ENCODE data around the gene FGF9.

Gene FGF9

DNA sequence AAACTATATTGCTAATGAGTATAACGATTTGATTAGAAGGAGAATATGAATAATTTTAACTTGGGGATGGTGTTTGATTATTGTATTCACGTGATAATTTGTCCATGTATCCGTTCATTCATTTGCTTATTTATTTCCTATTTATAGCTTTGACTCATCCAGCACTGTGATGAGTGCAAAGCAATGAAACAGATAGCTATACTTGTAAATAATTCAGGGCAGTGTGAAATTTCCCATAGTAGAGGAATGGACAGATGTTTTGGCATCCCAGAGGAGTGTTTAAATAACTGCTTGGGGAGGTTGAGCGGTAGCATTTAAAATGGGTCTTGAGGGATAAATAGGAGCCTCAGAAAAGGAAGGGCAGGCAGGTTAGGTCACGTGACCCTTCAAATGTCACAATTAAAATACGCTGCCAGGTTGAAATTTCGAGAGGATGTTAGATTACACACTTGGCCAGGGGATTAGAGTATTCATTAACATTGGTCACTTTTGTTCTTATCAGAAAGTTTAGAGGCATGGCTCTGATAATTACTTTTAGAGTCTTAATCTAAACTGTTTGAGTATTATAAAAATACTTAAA lies 14.7 kb downstream of the FGF9 start:
- intact Hi-C loops (cut with micrococcal nuclease): no loop called here
- H3K9me3 Mint-ChIP-seq: no peaks in the 10 kb centered on the region

DNA sequence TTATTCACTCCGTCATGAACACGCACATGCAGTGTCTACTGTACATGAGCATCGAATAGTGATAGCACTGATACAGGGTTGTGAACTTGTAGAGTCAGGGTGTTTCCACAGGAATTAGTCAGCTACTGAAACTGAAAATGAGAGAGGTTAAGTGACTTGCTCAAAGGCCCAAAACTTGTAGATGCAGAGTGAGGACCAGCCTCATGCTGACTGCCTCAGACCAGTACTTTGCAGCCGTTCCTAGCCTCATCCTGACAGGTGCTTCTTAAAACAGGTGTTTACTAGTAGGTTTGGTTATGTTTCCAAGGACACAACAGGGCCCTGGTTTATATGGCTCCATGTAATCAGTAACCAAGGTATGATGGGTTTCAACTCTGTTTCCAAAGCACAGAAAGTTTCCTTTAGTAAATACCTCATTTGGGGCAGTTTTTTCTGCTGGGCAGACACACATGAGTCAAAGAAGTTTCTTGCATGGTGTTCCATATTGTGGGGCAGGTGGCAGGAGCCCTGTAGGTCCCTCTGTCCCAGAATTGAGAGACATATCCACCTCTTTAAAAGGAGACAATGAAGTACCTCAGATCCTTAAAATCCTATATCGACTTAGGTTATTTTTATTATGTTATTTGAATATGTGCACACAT lies 16.0 kb downstream of the FGF9 start:
- intact Hi-C loops (cut with micrococcal nuclease): no loop called here
- H3K4me3 Mint-ChIP-seq: no peak overlapping the region
- peaks cover 24% of the 10 kb centered on the region for H3K27me3 Mint-ChIP-seq
- no peaks in the 10 kb centered on the region for H3K36me3 Mint-ChIP-seq (ENCODE audit: low read depth)
- no peaks in the 10 kb centered on the region for H3K9me3 Mint-ChIP-seq
- no peaks in the 10 kb centered on the region for H3K4me1 Mint-ChIP-seq (ENCODE audit: low read depth)
- no peak overlapping the region for H3K27ac Mint-ChIP-seq

More for the DNA sequence above, 14.7 kb downstream of the FGF9 start:
- no peak overlapping the region for H3K27ac Mint-ChIP-seq
- H3K4me1 Mint-ChIP-seq (ENCODE audit: low read depth): no peaks in the 10 kb centered on the region
- peaks cover 25% of the 10 kb centered on the region for H3K27me3 Mint-ChIP-seq
- H3K36me3 Mint-ChIP-seq (ENCODE audit: low read depth): no peaks in the 10 kb centered on the region
- H3K4me3 Mint-ChIP-seq: no peak overlapping the region

DNA sequence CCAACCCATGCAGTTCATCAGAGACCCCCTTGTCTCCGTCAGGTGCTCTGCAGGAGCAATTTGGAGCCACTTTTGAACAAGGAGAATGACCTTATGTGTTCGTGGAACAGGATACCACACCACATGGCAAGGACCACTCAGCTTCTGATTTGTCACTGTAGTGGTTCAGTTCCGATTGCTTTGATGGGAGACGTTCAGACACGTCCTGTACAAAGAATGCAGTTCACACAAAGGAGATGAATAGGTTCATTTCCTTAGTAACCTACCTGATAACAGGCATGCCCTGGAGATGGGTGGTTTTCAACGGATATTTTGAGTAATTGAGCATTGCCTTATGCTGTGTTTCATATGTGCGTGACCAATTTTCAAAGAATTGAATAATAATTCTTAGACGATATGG lies 17.2 kb downstream of the FGF9 start:
- intact Hi-C loops (cut with micrococcal nuclease): no loop called here
- no peaks in the 10 kb centered on the region for H3K36me3 Mint-ChIP-seq (ENCODE audit: low read depth)
- H3K9me3 Mint-ChIP-seq: no peaks in the 10 kb centered on the region

DNA sequence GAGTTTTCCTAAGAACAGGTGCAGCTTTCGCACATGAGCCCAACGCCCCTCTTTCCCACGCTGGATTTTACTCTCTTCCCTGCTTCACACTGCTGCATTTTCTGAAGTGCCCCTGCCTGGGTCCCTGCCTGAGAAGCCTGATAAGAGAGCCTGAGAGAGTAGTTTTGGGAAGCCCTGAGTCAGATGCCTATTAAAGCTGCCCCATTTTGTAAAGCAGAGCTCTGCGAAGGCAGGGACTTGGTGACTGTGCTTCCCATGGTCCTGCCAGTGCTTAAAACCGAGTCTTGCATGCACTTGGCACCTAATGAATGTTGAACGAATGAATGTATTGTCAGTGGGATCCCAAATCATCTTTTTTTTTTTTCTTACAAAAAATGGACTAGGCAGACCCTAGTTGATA lies 18.2 kb downstream of the FGF9 start:
- intact Hi-C loops (cut with micrococcal nuclease): no loop called here
- H3K9me3 Mint-ChIP-seq: no peaks in the 10 kb centered on the region

More for the DNA sequence above, 17.2 kb downstream of the FGF9 start:
- H3K27ac Mint-ChIP-seq: no peak overlapping the region
- no peaks in the 10 kb centered on the region for H3K4me1 Mint-ChIP-seq (ENCODE audit: low read depth)
- peaks cover 23% of the 10 kb centered on the region for H3K27me3 Mint-ChIP-seq
- H3K4me3 Mint-ChIP-seq: no peak overlapping the region

DNA sequence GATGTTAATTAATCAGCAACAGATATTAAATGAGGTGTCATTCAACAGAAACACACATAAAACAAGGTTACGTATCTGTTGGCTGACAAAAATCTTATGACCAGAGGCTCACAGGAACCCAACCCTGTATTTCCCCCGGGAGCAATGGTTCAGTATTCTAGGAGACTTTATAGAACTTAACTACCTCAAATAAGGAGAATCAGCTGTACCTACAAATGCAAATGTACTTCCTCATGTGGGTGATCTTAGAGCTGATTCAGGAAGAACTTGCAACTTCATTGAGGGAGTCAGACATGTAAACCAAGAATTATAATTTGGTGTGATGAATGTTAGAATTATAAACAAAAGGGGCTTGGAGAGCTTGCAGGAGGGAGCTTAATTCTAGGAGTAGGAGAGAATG lies 20.1 kb downstream of the FGF9 start:
- Mint-ChIP-seq H3K27me3 (peaks cover 8% of the 10 kb centered on the region), H3K4me1 (ENCODE audit: low read depth) (no peaks in the 10 kb centered on the region), H3K36me3 (ENCODE audit: low read depth) (no peaks in the 10 kb centered on the region), H3K4me3 (no peak overlapping the region), H3K9me3 (no peaks in the 10 kb centered on the region), H3K27ac (no peak overlapping the region)
- intact Hi-C loops (cut with micrococcal nuclease): no loop called here

More for the DNA sequence above, 18.2 kb downstream of the FGF9 start:
- H3K4me3 Mint-ChIP-seq: no peak overlapping the region
- H3K27ac Mint-ChIP-seq: no peak overlapping the region
- no peaks in the 10 kb centered on the region for H3K36me3 Mint-ChIP-seq (ENCODE audit: low read depth)
- H3K27me3 Mint-ChIP-seq: peaks cover 15% of the 10 kb centered on the region
- H3K4me1 Mint-ChIP-seq (ENCODE audit: low read depth): no peaks in the 10 kb centered on the region

DNA sequence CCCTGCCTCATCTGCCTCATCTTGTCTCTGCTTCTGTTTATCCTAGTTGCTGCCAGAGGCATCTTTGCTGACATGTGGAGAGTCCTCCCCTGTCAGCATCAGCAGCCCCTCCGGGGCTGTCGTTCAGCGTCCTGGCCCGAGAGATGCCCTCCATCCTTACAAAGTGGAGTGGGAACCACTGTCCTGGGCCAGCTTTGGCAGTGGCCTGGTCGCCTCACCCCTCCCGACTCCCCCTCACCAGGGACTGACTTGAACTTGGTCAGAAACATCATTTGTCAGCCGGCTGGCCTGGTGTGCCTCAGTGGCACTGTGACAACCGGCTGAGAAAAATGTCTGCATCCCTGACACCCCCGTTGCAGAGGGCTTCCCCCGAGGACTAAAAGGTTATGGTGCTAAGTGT lies 20.6 kb downstream of the FGF9 start:
- peaks cover 8% of the 10 kb centered on the region for H3K27me3 Mint-ChIP-seq
- no peaks in the 10 kb centered on the region for H3K36me3 Mint-ChIP-seq (ENCODE audit: low read depth)
- intact Hi-C loops (cut with micrococcal nuclease): no loop called here
- H3K9me3 Mint-ChIP-seq: no peaks in the 10 kb centered on the region
- no peaks in the 10 kb centered on the region for H3K4me1 Mint-ChIP-seq (ENCODE audit: low read depth)
- no peak overlapping the region for H3K4me3 Mint-ChIP-seq
- H3K27ac Mint-ChIP-seq: no peak overlapping the region

DNA sequence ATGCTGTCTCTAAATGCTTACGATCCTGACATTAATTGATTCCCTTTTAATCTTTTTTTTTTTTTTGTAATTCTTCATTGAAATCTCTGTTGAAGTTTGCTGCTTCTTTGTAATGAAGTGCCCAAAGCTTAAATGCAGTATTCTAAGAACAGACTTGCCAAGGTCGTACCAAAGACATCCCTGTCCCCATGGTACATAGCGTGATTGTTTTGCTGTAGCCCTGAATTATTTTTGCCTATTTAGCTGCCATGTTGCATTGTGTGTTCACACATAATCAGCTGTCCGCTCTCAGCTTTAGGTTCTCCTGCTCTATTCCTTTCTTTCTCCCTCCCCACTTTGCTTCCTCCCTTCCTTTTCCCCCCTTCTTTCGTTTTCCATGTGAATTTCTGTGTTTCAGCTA lies 21.1 kb downstream of the FGF9 start:
- Mint-ChIP-seq H3K36me3 (ENCODE audit: low read depth) (no peaks in the 10 kb centered on the region), H3K4me1 (ENCODE audit: low read depth) (no peaks in the 10 kb centered on the region), H3K27ac (no peak overlapping the region), H3K4me3 (no peak overlapping the region), H3K27me3 (peaks cover 8% of the 10 kb centered on the region), H3K9me3 (no peaks in the 10 kb centered on the region)
- intact Hi-C loops (cut with micrococcal nuclease): no loop called here

DNA sequence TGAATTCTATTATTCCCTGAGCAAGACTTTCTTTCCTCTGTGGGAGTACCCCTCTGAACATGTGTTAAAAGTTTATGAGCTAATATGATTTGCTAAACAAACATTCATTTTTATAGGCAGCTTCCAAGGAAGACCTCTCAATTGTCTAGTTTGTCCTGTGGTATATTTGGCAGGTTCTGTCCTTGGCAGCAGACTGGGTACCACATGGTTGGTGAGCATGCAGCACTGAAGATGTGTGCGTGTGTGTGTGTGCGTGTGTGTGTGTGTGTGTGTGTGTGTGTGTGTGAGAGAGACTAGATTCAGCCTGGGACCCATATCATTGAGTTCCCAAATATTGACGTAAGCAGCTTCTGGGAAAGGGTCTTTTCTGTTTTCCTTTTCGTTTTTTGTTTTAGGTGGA lies 24.0 kb downstream of the FGF9 start:
- no peaks in the 10 kb centered on the region for H3K9me3 Mint-ChIP-seq
- no peak overlapping the region for H3K27ac Mint-ChIP-seq
- H3K4me3 Mint-ChIP-seq: no peak overlapping the region
- no peaks in the 10 kb centered on the region for H3K36me3 Mint-ChIP-seq (ENCODE audit: low read depth)
- H3K27me3 Mint-ChIP-seq: peaks cover 6% of the 10 kb centered on the region
- no peaks in the 10 kb centered on the region for H3K4me1 Mint-ChIP-seq (ENCODE audit: low read depth)
- intact Hi-C loops (cut with micrococcal nuclease): no loop called here

DNA sequence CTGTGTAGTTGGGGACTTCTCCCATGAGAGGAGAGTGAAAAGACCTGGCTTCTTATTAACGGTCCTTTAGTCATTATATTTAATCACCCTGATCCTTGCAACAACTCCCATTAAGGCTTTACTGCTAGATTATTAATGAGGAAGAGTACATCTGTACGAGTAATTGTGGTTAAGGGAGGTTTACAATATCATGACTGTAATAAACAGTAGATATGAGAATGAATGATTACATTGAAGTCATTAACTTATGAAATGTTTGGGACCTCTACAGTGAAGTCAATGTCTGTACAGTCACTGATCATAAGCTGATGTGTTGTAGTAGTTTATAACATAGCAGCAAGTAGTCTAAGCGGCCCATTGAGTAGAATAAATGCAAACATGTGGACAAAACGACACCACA lies 24.7 kb downstream of the FGF9 start:
- Mint-ChIP-seq H3K36me3 (ENCODE audit: low read depth) (no peaks in the 10 kb centered on the region), H3K27me3 (peaks cover 6% of the 10 kb centered on the region), H3K27ac (no peak overlapping the region), H3K4me1 (ENCODE audit: low read depth) (no peaks in the 10 kb centered on the region), H3K4me3 (no peak overlapping the region), H3K9me3 (no peaks in the 10 kb centered on the region)
- intact Hi-C loops (cut with micrococcal nuclease): no loop called here

DNA sequence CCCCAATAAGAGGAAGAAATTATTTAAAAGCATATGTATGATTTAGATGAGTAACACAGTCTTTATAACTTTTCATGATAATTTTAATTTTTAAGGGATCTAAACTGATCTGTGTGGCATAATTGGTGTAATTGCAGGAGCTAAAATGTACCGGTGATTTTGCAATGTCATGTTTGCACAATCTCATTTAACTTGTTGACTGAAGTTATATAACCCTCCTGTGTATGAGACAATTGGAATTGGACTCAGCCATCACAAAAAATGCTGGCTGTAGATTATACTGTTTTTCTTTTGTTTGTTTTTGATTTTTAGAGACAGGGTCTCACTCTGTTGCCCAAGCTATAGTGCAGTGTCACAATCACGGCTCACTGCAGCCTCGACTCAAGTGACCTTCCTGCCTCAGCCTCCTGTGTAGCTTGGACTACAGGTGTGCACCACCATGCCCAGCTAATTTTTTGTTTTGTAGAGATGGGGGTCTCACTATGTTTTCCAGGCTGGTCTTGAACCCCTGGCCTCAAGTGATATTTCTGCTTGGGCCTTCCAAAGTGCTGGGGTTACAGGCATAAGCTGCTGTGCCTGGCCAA lies 26.1 kb downstream of the FGF9 start:
- Mint-ChIP-seq H3K27me3 (peaks cover 3% of the 10 kb centered on the region), H3K27ac (no peak overlapping the region), H3K4me1 (ENCODE audit: low read depth) (no peaks in the 10 kb centered on the region), H3K4me3 (no peak overlapping the region), H3K36me3 (ENCODE audit: low read depth) (no peaks in the 10 kb centered on the region), H3K9me3 (no peaks in the 10 kb centered on the region)
- intact Hi-C loops (cut with micrococcal nuclease): no loop called here

DNA sequence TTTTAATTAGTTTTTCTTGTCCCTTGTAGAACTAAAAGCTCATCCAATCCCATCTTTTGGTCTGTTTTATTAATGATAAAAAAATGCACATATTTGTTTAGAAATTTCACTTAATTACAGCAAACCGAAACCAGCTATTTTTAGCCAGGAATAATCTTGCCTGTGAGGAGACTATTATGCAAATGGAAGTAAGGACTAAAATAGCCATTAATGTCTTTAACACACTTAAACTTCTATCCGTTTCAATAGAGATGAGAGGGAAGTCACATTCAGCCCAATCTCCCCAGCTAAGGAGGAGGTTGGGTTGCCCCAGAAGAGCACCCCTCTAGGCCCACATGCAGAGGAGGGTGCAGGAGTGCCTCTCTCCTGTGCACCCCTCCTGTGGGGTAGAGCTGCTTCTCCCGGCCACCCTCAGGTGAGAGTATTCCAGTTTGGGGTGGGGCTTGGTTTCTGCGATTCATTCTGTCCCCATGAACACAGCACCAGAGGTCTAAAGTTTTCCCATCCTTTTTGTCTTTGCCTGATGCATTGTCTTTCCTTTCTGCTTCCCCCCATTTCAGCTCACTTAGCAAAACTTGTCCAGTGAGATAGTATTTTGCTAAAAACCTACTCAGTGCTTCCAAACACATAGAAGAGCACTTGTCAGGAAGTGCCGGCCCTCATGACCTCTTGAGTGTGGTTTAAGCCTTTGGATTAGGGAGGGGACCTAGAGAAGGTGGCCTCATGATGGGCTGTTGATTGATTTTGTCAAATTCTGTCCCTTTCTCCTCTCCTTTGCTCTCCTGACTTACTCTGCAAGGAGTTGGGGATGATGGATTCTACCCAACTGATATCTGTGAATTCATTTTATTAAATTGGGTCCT lies 28.2 kb downstream of the FGF9 start:
- Mint-ChIP-seq H3K27ac (no peak overlapping the region), H3K4me3 (no peak overlapping the region), H3K36me3 (ENCODE audit: low read depth) (no peaks in the 10 kb centered on the region), H3K27me3 (peaks cover 1% of the 10 kb centered on the region), H3K4me1 (ENCODE audit: low read depth) (no peaks in the 10 kb centered on the region), H3K9me3 (no peaks in the 10 kb centered on the region)
- intact Hi-C loops (cut with micrococcal nuclease): no loop called here

DNA sequence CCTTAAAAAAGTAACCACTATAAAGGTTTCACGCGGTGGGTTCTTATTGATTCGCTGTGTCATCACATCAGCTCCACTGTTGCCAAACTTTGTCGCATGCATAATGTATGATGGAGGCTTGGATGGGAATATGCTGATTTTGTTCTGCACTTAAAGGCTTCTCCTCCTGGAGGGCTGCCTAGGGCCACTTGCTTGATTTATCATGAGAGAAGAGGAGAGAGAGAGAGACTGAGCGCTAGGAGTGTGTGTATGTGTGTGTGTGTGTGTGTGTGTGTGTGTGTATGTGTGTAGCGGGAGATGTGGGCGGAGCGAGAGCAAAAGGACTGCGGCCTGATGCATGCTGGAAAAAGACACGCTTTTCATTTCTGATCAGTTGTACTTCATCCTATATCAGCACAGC lies 30.6 kb downstream of the FGF9 start:
- H3K27ac Mint-ChIP-seq: no peak overlapping the region
- no peaks in the 10 kb centered on the region for H3K4me1 Mint-ChIP-seq (ENCODE audit: low read depth)
- no peak overlapping the region for H3K4me3 Mint-ChIP-seq
- H3K36me3 Mint-ChIP-seq (ENCODE audit: low read depth): no peaks in the 10 kb centered on the region
- H3K27me3 Mint-ChIP-seq: peaks cover 1% of the 10 kb centered on the region
- no peaks in the 10 kb centered on the region for H3K9me3 Mint-ChIP-seq
- intact Hi-C loops (cut with micrococcal nuclease): no loop called here

DNA sequence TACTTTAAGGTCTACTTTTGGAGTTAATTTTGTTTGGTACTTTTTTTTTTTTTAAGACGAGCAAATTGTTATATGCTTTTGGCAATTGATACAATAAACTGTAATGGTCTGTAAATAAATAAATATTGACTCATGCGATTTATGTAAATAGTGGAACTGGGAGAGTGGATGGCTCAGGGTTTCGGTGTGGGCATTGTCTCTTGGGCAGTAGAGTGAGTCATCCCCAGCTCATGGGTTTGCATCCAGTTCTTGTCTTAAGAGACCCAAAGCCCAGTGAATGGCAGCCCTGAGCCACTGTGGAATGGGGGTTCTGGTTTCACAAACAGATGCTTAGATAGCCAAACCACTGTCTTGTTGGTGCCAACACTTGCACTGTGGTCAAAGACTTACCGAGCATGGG lies 33.0 kb downstream of the FGF9 start:
- H3K27me3 Mint-ChIP-seq: peaks cover 1% of the 10 kb centered on the region
- no peak overlapping the region for H3K27ac Mint-ChIP-seq
- no peaks in the 10 kb centered on the region for H3K4me1 Mint-ChIP-seq (ENCODE audit: low read depth)
- no peaks in the 10 kb centered on the region for H3K36me3 Mint-ChIP-seq (ENCODE audit: low read depth)
- intact Hi-C loops (cut with micrococcal nuclease): no loop called here
- H3K4me3 Mint-ChIP-seq: no peak overlapping the region
- H3K9me3 Mint-ChIP-seq: no peaks in the 10 kb centered on the region

DNA sequence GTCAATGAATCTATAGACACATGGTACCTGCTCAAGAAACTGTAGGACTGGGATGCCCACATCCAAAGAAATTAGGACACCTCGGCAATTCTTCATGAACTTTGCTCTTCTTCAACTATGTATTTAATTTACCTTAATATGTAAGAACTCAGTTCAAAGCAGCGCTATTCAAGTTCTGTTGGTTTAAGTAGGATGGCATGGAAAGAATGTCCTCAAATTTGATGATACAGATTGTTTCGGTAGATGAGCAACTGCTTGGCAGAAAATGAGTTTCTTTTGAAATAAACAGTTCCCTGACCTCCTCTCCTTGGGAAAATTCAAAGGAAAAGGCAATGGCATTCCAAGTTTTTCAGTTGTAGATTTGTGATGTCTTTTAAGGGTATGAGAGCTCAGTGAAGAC lies 36.7 kb downstream of the FGF9 start:
- Mint-ChIP-seq H3K27ac (no peak overlapping the region), H3K9me3 (peaks cover 13% of the 10 kb centered on the region), H3K27me3 (no peaks in the 10 kb centered on the region), H3K36me3 (ENCODE audit: low read depth) (no peaks in the 10 kb centered on the region), H3K4me1 (ENCODE audit: low read depth) (no peaks in the 10 kb centered on the region), H3K4me3 (no peak overlapping the region)
- intact Hi-C loops (cut with micrococcal nuclease): no loop called here

Data from dendritic cell treated with granulocyte-macrophage colony-stimulating factor and Interleukin-4, amounts not matched to agents 40 ng/mL and 50 ng/mL, for 4 days (primary cell).